Measurements from ENCODE around the gene AGAP5. TPM values are rescaled to one million over a fixed set of nuclear protein-coding genes. Genes with fewer than 3 reads are reported as not detected.

Gene AGAP5
- total RNA-seq, 2 experiments from 2014 or later, result 7.1 to 10.3 TPM

- Mint-ChIP-seq H3K4me1 (peaks cover 2% of the 10 kb centered on the region), H3K4me3 (no peak overlapping the region), H3K27ac (no peak overlapping the region), H3K27me3 (no peaks in the 10 kb centered on the region), H3K36me3 (ENCODE audit: low read depth) (no peaks in the 10 kb centered on the region), H3K9me3 (ENCODE audit: low read depth) (no peaks in the 10 kb centered on the region)
- ChIA-PET POLR2A (no interaction called here), CTCF (interaction anchor here (0.6 to 1.2 kb wide), 3 partner anchors 34 to 319 kb away, joined by 3 read pairs; no protein-coding TSS in a partner anchor)
- ATAC-seq, result peak; percentile 54
- DNase-seq, result no peak
- intact Hi-C loops (cut with DNase I, micrococcal nuclease), result no loop called here
Observed at GRCh38 chr10:73650537-73651331, 47.2 kb downstream of the AGAP5 start.

- Mint-ChIP-seq H3K4me1 (peaks cover 7% of the 10 kb centered on the region), H3K36me3 (ENCODE audit: low read depth) (no peaks in the 10 kb centered on the region), H3K4me3 (no peak overlapping the region), H3K9me3 (ENCODE audit: low read depth) (no peaks in the 10 kb centered on the region), H3K27ac (no peak overlapping the region), H3K27me3 (no peaks in the 10 kb centered on the region)
- CTCF ChIA-PET, result interaction anchor here (1.0 to 1.2 kb wide), 2 partner anchors 121 to 318 kb away, joined by 3 read pairs; no protein-coding TSS in a partner anchor
- DNase-seq, result no peak
- intact Hi-C loops (cut with DNase I, micrococcal nuclease), result no loop called here
- no peak for ATAC-seq
- POLR2A ChIA-PET, result no interaction called here
Observed at GRCh38 chr10:73649876-73650536, 47.9 kb downstream of the AGAP5 start.

- no peak for DNase-seq
- Mint-ChIP-seq H3K4me3 (no peak overlapping the region), H3K36me3 (ENCODE audit: low read depth) (no peaks in the 10 kb centered on the region), H3K27ac (no peak overlapping the region), H3K27me3 (no peaks in the 10 kb centered on the region), H3K9me3 (ENCODE audit: low read depth) (no peaks in the 10 kb centered on the region), H3K4me1 (peaks cover 15% of the 10 kb centered on the region)
- CTCF ChIA-PET, result interaction anchor here (0.6 to 7.0 kb wide), 4 partner anchors 34 to 307 kb away, joined by 3 to 122 read pairs (median 3); no protein-coding TSS in a partner anchor
- POLR2A ChIA-PET, result no interaction called here
- intact Hi-C loops (cut with DNase I, micrococcal nuclease), result no loop called here
- no peak for ATAC-seq
Observed at GRCh38 chr10:73648975-73649829, 48.7 kb downstream of the AGAP5 start.

- no peaks in the 10 kb centered on the region for H3K27me3 Mint-ChIP-seq
- peak; percentile 19 for DNase-seq
- intact Hi-C loops (cut with DNase I, micrococcal nuclease), result no loop called here
- ATAC-seq, result no peak
- peaks cover 21% of the 10 kb centered on the region for H3K4me1 Mint-ChIP-seq
- no peaks in the 10 kb centered on the region for H3K36me3 Mint-ChIP-seq (ENCODE audit: low read depth)
- no peak overlapping the region for H3K27ac Mint-ChIP-seq
- ChIA-PET POLR2A (interaction anchor here (0.6 kb wide), 1 partner anchor 120 kb away, joined by 4 read pairs; no protein-coding TSS in a partner anchor), CTCF (interaction anchor here (0.6 to 7.0 kb wide), 4 partner anchors 95 to 414 kb away, joined by 3 to 122 read pairs (median 3); no protein-coding TSS in a partner anchor)
- H3K4me3 Mint-ChIP-seq, result peak overlapping the region; percentile 59
- no peaks in the 10 kb centered on the region for H3K9me3 Mint-ChIP-seq (ENCODE audit: low read depth)
Observed at GRCh38 chr10:73647875-73648651, 49.8 kb downstream of the AGAP5 start.

GRCh38 chr10:73647211-73647874 is 50.6 kb downstream of the AGAP5 start:
- Mint-ChIP-seq H3K4me3 (peak overlapping the region; percentile 59), H3K36me3 (ENCODE audit: low read depth) (no peaks in the 10 kb centered on the region), H3K4me1 (peaks cover 21% of the 10 kb centered on the region), H3K27ac (no peak overlapping the region), H3K9me3 (ENCODE audit: low read depth) (no peaks in the 10 kb centered on the region), H3K27me3 (no peaks in the 10 kb centered on the region)
- DNase-seq (peak; percentile 48), ATAC-seq (no peak)
- ChIA-PET POLR2A (no interaction called here), CTCF (interaction anchor here (0.8 to 7.0 kb wide), 3 partner anchors 96 to 414 kb away, joined by 3 to 122 read pairs (median 3); no protein-coding TSS in a partner anchor)
- intact Hi-C loops (cut with DNase I, micrococcal nuclease), result no loop called here

GRCh38 chr10:73646598-73647041 is 51.3 kb downstream of the AGAP5 start:
- DNase-seq (no peak), ATAC-seq (no peak)
- CTCF ChIA-PET, result interaction anchor here (1.2 to 7.0 kb wide), 2 partner anchors 117 to 413 kb away, joined by 3 to 122 read pairs; no protein-coding TSS in a partner anchor
- intact Hi-C loops (cut with DNase I, micrococcal nuclease), result no loop called here
- POLR2A ChIA-PET, result no interaction called here
- Mint-ChIP-seq H3K27me3 (no peaks in the 10 kb centered on the region), H3K9me3 (ENCODE audit: low read depth) (no peaks in the 10 kb centered on the region), H3K4me3 (no peak overlapping the region), H3K27ac (no peak overlapping the region), H3K4me1 (peaks cover 21% of the 10 kb centered on the region), H3K36me3 (ENCODE audit: low read depth) (no peaks in the 10 kb centered on the region)

GRCh38 chr10:73645251-73645650 is 52.7 kb downstream of the AGAP5 start:
- ATAC-seq (no peak), DNase-seq (no peak)
- no peak overlapping the region for H3K27ac Mint-ChIP-seq
- H3K36me3 Mint-ChIP-seq (ENCODE audit: low read depth), result no peaks in the 10 kb centered on the region
- CTCF ChIA-PET, result interaction anchor here (0.7 to 7.0 kb wide), 14 partner anchors 10 to 395 kb away, joined by 3 to 122 read pairs (median 4); partner anchors contain the start of genes SYNPO2L and USP54
- H3K9me3 Mint-ChIP-seq (ENCODE audit: low read depth), result no peaks in the 10 kb centered on the region
- intact Hi-C loops (cut with DNase I, micrococcal nuclease), result no loop called here
- POLR2A ChIA-PET, result interaction anchor here (1.4 kb wide), 1 partner anchor 18 kb away, joined by 3 read pairs; no protein-coding TSS in a partner anchor
- H3K4me3 Mint-ChIP-seq, result no peak overlapping the region
- H3K4me1 Mint-ChIP-seq, result peaks cover 19% of the 10 kb centered on the region
- H3K27me3 Mint-ChIP-seq, result no peaks in the 10 kb centered on the region

DNA sequence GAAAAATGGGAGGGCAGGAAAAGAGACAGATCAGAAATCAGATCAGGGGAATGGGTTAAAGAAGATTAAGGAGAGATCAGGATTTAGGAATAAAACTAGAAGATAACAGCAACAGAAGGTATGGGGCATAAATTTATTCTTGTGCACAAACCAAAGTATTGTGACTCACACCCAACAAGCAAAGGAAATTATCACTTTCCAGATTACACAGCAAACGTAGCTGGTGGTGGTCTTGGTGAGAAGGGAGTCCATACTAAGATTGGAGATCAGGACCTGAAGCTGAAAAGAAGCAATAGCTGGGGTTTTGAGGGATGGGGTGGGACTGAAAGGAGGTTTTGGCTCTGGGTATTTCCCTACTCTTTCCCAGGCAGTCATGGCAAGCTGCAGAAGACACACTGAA is 53.1 kb downstream of the AGAP5 start:
- Mint-ChIP-seq H3K4me1 (peaks cover 19% of the 10 kb centered on the region), H3K27me3 (no peaks in the 10 kb centered on the region), H3K9me3 (ENCODE audit: low read depth) (no peaks in the 10 kb centered on the region), H3K36me3 (ENCODE audit: low read depth) (no peaks in the 10 kb centered on the region), H3K4me3 (no peak overlapping the region), H3K27ac (no peak overlapping the region)
- no peak for DNase-seq
- CTCF ChIA-PET, result interaction anchor here (0.6 to 7.0 kb wide), 18 partner anchors 9 to 395 kb away, joined by 3 to 122 read pairs (median 4); partner anchors contain the start of genes SYNPO2L and USP54
- POLR2A ChIA-PET, result interaction anchor here (1.4 kb wide), 1 partner anchor 17 kb away, joined by 3 read pairs; no protein-coding TSS in a partner anchor
- peak; percentile 40 for ATAC-seq
- intact Hi-C loops (cut with DNase I, micrococcal nuclease), result loop anchor here (1.0 kb wide), 2 partner anchors 115 to 380 kb away; no protein-coding TSS in a partner anchor

GRCh38 chr10:73644015-73644743 is 53.7 kb downstream of the AGAP5 start:
- no peak overlapping the region for H3K27ac Mint-ChIP-seq
- intact Hi-C loops (cut with DNase I, micrococcal nuclease), result loop anchor here (1.0 kb wide), 2 partner anchors 115 to 380 kb away; no protein-coding TSS in a partner anchor

More at GRCh38 chr10:73644015-73644743, 53.7 kb downstream of the AGAP5 start:
- Mint-ChIP-seq H3K36me3 (ENCODE audit: low read depth) (no peaks in the 10 kb centered on the region), H3K27me3 (no peaks in the 10 kb centered on the region), H3K4me1 (peaks cover 19% of the 10 kb centered on the region), H3K9me3 (ENCODE audit: low read depth) (no peaks in the 10 kb centered on the region), H3K4me3 (no peak overlapping the region)
- ChIA-PET POLR2A (interaction anchor here (1.4 kb wide), 1 partner anchor 17 kb away, joined by 3 read pairs; no protein-coding TSS in a partner anchor), CTCF (interaction anchor here (0.6 to 7.0 kb wide), 29 partner anchors 9 to 390 kb away, joined by 3 to 122 read pairs (median 3); partner anchors contain the start of genes SYNPO2L and USP54)
- ATAC-seq (peak; percentile 78), DNase-seq (peak; percentile 64)

Measured in activated CD4-positive, alpha-beta T cell treated with anti-CD3 and anti-CD28 coated beads for 36 hours (primary cell).